GM18519 (cell line): ENCODE measurements around the gene HS6ST3.
"Not testable (repeated sequence)": the region's sequence is repeated elsewhere in the genome, so short reads cannot be mapped to it uniquely, and the experiment has no call there.

ENCODE experiments used
- ATAC-seq: cut with Tn5 transposase; IDR thresholded peaks from one replicate; pipeline ENCODE4 v1.9.1; 2021; ENCODE audit warnings: mild to moderate bottlenecking, moderate library complexity; ENCODE audit not compliant: unreplicated experiment, low FRiP score

HS6ST3 gene

GRCh38 chr13:96524398-96525020 lies 434.6 kb downstream of the HS6ST3 start:
- not testable (repeated sequence) for ATAC-seq

DNA sequence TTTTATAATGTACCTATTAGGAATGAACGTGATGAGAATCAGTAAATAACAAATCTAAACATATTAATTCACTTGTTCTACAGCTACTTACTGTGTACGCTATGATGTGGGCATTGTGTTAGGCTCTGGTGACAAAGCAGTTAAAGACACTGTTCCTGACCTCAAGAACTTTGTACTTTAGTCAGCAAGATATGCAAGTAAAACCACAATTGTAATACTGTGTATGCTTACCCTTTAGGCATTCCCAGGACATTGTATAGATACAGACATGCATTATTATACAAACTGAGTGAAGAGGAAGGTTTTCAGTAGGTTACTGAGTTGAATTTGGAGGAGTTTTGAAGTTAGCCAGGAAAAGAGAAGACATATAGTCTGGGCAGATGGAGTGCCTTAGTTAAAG lies 435.8 kb downstream of the HS6ST3 start:
- ATAC-seq, result no peak

DNA sequence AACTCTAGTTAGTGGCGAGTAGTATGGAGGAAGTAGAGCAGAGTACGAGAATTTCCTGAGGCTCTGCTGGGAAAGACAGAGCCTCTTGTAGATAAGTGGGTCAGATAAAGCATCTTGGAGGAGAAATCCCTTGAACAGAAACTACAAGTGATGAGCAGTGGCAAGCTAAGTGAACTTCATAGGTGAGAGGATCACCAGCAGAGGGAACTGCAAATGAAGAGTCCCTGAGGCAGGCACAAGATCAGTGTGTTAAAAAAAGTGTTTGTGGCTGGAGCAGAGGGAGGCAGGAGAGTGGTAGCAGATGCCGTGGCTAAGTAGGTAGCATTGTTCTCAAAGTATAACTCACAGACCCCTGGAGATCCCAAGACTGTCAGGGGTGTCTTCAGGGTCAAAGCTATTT lies 437.6 kb downstream of the HS6ST3 start:
- no peak for ATAC-seq

- no peak for ATAC-seq
These were observed 442.9 kb downstream of the HS6ST3 start for GRCh38 chr13:96532804-96533203.

DNA sequence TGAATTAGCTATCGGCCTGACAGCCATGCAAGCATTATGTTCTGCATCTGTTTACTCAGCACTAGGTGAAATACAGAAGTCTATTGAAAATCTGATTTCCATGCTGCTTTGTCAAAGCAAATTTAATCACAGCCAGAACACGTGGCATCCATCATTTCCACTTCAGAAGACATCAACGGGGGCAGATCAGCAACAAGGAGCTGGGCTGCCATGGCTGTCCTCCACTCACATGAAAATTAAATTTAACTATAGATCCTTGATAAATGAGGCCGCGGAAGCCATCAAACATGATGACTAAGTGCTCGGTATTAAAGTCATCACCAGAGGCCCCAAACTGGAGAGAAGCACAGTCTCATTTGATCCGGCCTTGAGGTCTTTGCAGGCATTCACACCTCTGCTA lies 443.5 kb downstream of the HS6ST3 start:
- no peak for ATAC-seq

- ATAC-seq, result no peak
These were observed 449.9 kb downstream of the HS6ST3 start for GRCh38 chr13:96539791-96540190.

DNA sequence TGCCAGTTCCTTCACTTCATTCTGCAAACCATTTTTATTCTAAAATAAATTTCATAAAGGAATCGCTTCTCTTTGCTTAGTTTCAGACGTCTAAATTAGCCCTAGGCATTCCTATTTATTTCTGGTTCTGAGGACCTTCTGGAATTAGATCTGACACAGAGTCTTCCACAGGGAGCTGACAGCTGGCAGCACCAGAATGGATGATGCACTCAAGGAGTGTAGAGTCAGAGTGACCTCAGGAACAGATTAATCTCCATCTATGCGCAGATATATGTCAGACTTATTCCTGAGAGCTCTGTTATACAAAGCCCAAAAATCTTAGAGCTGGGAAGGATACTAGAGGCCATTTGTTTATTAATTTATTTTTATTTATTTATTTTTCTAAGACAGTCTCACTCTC lies 450.8 kb downstream of the HS6ST3 start:
- no peak for ATAC-seq

DNA sequence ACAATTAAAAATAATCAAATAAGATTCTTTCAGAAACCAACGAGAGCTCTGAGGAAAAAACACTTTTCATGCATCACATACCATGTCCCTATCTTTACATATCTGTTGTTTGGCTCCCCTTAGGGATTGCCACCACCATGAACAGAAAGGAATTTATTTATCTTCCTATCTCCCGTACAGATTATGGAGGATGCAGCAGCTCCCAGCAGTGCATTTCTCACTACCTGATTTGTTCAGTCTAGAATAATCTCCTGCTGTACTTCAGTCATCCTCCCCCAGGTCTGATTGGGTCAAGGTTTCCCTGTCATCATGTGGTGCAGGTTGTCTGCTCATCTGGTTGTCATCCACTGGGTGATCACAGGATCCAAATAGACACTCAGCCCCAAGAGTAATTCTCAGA lies 453.1 kb downstream of the HS6ST3 start:
- ATAC-seq, result no peak

DNA sequence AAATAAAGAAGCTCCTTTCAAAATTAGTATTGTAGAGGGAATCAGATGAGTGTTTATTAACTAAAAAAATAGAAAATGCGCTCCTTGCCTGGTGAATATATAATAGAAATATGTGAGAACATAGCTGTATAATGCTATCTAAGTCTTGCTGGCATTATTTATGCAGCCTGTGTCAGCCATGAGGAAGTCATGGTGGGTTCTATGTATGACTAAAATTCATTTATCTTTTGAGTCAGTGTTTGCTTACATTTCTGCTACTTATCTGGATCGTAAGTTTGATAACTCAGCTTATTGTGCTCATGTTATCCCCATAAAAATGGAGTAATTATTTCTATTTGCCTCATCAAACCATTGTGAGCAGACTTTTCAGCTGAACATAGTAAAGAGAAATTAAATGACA lies 455.1 kb downstream of the HS6ST3 start:
- no peak for ATAC-seq

DNA sequence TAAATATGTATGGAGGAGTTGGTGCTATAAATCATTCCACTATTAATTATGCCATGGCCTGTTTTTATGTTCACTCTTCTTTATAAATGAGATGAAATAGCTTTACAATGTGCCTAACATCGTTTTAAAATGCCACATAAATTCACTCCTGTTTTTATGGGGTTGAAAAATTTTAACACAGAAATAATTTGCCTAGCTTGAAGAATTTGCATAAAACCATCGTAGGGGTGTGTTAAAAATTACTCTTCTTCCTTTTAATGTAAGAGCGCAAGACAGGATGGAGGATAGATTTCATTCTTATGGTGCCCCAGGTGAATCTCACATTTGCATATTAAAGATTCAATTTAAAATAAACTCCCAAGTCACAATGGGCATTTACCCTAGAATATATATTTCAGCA lies 456.6 kb downstream of the HS6ST3 start:
- no peak for ATAC-seq

DNA sequence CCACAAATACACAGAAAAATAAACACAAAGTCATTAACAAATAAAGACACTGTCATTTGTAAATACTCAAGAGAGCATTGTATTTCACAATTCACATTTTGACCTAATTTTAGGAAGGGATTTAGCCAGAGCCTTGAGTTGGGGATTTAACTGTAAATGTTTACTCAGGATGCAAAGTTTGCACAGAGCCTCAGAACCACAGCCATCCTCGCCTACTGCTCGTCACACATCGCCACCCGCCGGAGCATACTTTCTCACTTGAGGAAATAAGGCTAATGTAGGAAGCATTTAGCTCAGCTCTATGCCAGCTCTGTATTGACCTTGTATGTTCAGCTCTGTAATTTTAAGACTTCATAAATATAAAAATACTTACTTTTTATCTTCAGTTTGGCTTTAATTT lies 461.6 kb downstream of the HS6ST3 start:
- ATAC-seq, result no peak

- ATAC-seq, result no peak
These were observed 462.7 kb downstream of the HS6ST3 start for GRCh38 chr13:96552559-96552958.

DNA sequence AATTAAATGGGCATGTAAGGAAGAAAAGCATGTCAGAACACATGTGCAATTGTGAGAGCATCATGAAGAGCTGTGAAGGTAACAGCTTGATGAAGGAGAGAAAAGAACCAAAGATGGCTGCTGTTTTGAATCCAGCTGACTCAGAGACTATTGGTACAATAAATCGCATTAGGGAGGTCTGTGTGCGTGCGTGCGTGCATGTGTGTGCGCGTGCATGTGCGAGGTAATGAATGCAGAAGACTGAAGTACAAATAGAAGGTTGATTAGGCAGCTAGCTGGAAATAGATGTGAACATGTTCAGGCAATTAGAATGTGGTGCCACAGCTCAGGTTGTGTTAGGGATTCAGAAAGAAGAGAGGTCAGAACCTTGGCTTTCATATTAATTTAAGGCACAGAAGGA lies 463.9 kb downstream of the HS6ST3 start:
- ATAC-seq, result no peak

GRCh38 chr13:96573563-96573962 lies 483.7 kb downstream of the HS6ST3 start:
- no peak for ATAC-seq

GRCh38 chr13:96575423-96576320 lies 485.8 kb downstream of the HS6ST3 start:
- ATAC-seq, result no peak

- ATAC-seq, result no peak
These were observed 491.8 kb downstream of the HS6ST3 start for GRCh38 chr13:96581741-96582140.

DNA sequence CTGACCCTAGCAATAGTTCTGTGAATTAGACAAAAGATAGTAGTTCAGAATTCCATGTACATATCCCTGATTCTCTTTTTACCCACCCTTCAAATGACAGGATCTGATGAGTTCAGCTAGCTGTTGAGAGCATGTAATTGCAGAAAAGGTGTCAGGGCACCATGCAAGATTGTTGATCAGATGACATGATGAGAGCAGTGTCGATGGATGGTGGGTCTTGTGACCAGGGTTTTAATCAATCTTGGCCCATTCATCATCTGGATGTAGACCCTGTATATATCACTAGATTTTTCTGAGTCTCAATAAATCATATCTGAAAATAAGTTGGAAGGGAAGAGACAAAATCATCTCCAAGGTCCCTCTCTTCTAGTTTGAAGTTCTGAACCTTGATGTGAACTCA lies 525.3 kb downstream of the HS6ST3 start:
- no peak for ATAC-seq

DNA sequence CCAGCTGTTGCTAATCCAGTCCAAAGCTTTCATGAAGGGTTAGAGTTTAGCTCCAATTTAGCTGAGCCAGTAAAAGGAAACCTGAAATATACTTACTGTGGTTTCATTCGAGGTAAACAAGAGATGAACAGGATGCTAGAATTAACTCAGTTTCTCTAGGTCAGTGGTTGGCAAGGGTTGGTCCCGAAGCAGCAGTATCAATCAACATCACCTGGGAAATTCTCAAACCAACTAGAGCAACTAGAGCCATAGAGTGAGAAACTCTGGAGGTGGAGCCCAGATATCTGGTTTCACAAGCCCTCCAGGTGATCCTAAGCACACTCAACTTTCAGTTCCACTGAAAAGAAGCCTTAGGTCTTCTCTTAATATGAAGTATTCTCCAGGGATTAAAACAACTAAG lies 527.6 kb downstream of the HS6ST3 start:
- ATAC-seq, result no peak

- ATAC-seq, result no peak
These were observed 531.8 kb downstream of the HS6ST3 start for GRCh38 chr13:96621634-96622183.

- ATAC-seq, result no peak
These were observed 539.4 kb downstream of the HS6ST3 start for GRCh38 chr13:96629331-96629730.

DNA sequence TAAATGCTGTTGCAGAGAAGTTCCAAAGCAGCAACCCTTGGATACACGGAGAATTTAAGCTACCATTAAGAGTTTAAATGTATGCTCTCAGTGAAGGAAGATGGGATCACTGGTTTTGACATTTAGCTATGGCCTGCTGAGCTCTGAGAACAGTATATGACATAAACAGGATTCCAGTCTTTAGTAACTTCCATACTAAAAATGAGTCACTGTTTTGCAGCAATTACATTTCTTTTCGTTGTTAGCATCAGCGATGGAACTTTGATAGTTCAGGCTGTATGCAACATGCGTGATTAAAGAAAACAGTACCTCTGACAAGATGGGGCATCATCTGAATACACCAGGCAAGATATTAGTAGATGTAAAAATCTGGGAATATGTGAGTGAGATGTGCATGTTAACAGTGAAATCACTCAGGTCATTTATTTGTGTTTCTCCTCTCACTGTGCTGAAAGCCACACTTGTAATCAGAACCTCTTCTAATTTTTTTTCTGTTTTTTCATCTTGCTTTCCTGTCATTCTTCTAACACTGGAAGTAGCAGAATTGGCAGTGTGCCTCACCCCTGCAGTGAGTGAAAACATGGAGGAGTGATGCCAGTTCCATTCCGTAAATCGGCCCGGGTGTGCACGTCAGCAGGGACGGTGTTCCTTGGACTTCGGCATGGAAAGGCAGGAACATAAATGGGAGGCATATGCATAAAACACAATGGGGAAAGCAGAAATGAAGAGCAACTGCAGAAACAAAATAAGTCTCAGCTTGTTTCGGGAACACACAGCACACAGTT lies 542.8 kb downstream of the HS6ST3 start:
- no peak for ATAC-seq
